Measurements from ENCODE around the gene LRP11.
A peak's percentile ranks its signal among the peaks of the same experiment; 100 is the strongest.
"Not testable (repeated sequence)": the region's sequence is repeated elsewhere in the genome, so short reads cannot be mapped to it uniquely, and the experiment has no call there.

LRP11 gene

GRCh38 chr6:149898966-149899365 lies 34.8 kb upstream of the LRP11 start:
- no peak for DNase-seq

- DNase-seq = no peak
Measured at GRCh38 chr6:149897855-149898744, 33.9 kb upstream of the LRP11 start, which contains the start of gene RAET1E. Gene RAET1E (minus strand): TSS chr6:149898113. CDS start chr6:149890901, 7,212 bp downstream.

GRCh38 chr6:149897015-149897697 lies 33.0 kb upstream of the LRP11 start:
- peak in 24 of 56 donors; percentile 2 to 53 (median 14) for DNase-seq

GRCh38 chr6:149896491-149896890 lies 32.3 kb upstream of the LRP11 start:
- DNase-seq = no peak

GRCh38 chr6:149895833-149896271 lies 31.7 kb upstream of the LRP11 start:
- no peak for DNase-seq

- DNase-seq = peak in 3 of 56 donors; percentile 1 to 5 (median 4)
Measured at GRCh38 chr6:149895048-149895590, 31.0 kb upstream of the LRP11 start.

GRCh38 chr6:149891864-149892263 lies 27.7 kb upstream of the LRP11 start:
- DNase-seq = not testable (repeated sequence)

GRCh38 chr6:149891259-149891658 lies 27.1 kb upstream of the LRP11 start:
- DNase-seq = no peak

GRCh38 chr6:149890629-149891045 lies 26.5 kb upstream of the LRP11 start:
- no peak for DNase-seq

- no peak for DNase-seq
Measured at GRCh38 chr6:149889326-149889725, 25.2 kb upstream of the LRP11 start.

- no peak for DNase-seq
Measured at GRCh38 chr6:149888659-149889058, 24.5 kb upstream of the LRP11 start.

- no peak for DNase-seq
Measured at GRCh38 chr6:149888093-149888492, 23.9 kb upstream of the LRP11 start.

GRCh38 chr6:149887343-149887742 lies 23.2 kb upstream of the LRP11 start:
- no peak for DNase-seq

- no peak for DNase-seq
Measured at GRCh38 chr6:149885888-149886287, 21.7 kb upstream of the LRP11 start.

- DNase-seq = no peak
Measured at GRCh38 chr6:149884617-149885016, 20.5 kb upstream of the LRP11 start.

- DNase-seq = peak in 8 of 56 donors; percentile 2 to 32 (median 4)
Measured at GRCh38 chr6:149884215-149884614, 20.1 kb upstream of the LRP11 start.

GRCh38 chr6:149881860-149882259 lies 17.7 kb upstream of the LRP11 start:
- no peak for DNase-seq

GRCh38 chr6:149881066-149881766 lies 17.1 kb upstream of the LRP11 start:
- no peak for DNase-seq

GRCh38 chr6:149877659-149878058 lies 13.5 kb upstream of the LRP11 start:
- no peak for DNase-seq

GRCh38 chr6:149876241-149876933 lies 12.2 kb upstream of the LRP11 start:
- no peak for DNase-seq

GRCh38 chr6:149872233-149872632 lies 8.1 kb upstream of the LRP11 start:
- no peak for DNase-seq

Measured in nucleus accumbens (tissue), 56 donors.